Measurements from ENCODE around the gene NCBP1. TPM values are rescaled to one million over a fixed set of nuclear protein-coding genes. Genes with fewer than 3 reads are reported as not detected.
"Not testable (repeated sequence)": the region's sequence is repeated elsewhere in the genome, so short reads cannot be mapped to it uniquely, and the experiment has no call there.

NCBP1 gene
- total RNA-seq: 44.0 and 47.2 TPM in 2 replicates

GRCh38 chr9:97632985-97633858, at the start of gene NCBP1, which contains the start of gene TSTD2:
NCBP1 (plus strand) TSS chr9:97633821; CDS start chr9:97633882, 61 bp downstream.
TSTD2 (minus strand) TSS chr9:97633368; CDS start chr9:97627562, 5,806 bp downstream.
- intact Hi-C loops (cut with micrococcal nuclease): loop anchor here (1.0 to 5.0 kb wide), 11 partner anchors 18 to 1215 kb away; partner anchors contain the start of genes ANP32B, NANS, TBC1D2 and TRMO

GRCh38 chr9:97584778-97585177, 48.8 kb upstream of the NCBP1 start:
- intact Hi-C loops (cut with micrococcal nuclease): not testable (repeated sequence)

- intact Hi-C loops (cut with micrococcal nuclease): not testable (repeated sequence)
These were observed 46.7 kb upstream of the NCBP1 start for GRCh38 chr9:97586909-97587308.

GRCh38 chr9:97591535-97591934, 42.1 kb upstream of the NCBP1 start:
- intact Hi-C loops (cut with micrococcal nuclease): no loop called here

DNA sequence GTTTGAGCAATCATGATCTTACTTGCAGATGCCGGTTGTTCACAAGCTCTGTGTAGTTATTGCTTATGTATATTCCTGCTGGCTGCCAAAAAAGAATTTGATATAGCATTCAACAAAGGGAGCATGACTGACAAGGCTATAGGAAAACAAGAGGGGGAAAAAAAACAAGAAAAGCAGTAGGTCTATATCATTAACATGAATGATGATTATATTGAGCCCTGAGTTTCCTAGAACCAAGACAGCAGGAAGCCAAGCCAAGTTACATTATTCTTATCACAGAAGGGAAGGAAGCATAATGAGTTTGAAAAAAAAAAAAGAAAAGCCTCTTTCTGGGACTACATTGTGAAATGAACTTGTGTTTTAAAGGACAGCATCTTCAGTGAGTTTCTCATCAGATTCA, 41.5 kb upstream of the NCBP1 start:
- intact Hi-C loops (cut with micrococcal nuclease): no loop called here

DNA sequence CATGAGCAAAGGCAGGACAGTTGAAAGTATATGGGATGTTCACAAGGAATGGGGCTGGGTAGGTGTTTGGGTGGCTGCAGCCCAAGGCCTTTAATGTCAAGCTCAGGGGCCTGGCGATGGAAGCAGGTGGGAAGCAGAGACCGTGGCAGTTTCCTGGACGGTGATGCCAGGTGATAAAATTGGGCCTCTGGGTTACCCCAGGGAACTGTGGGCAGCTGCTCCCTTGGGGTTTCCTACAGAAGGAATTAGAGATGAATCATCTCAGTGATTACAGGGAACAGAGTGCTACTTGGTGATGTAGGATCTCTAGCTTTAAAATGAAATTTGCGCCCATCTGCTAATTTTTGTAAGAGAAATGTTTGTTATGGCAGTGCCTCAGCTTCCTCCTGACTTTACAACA, 39.7 kb upstream of the NCBP1 start:
- intact Hi-C loops (cut with micrococcal nuclease): no loop called here

GRCh38 chr9:97594381-97594921, 39.2 kb upstream of the NCBP1 start:
- intact Hi-C loops (cut with micrococcal nuclease): no loop called here

- intact Hi-C loops (cut with micrococcal nuclease): no loop called here
These were observed 36.7 kb upstream of the NCBP1 start for GRCh38 chr9:97596906-97597305.

GRCh38 chr9:97598461-97599288, 34.9 kb upstream of the NCBP1 start:
- intact Hi-C loops (cut with micrococcal nuclease): loop anchor here (1.0 to 2.0 kb wide), 4 partner anchors 130 to 742 kb away; no protein-coding TSS in a partner anchor

DNA sequence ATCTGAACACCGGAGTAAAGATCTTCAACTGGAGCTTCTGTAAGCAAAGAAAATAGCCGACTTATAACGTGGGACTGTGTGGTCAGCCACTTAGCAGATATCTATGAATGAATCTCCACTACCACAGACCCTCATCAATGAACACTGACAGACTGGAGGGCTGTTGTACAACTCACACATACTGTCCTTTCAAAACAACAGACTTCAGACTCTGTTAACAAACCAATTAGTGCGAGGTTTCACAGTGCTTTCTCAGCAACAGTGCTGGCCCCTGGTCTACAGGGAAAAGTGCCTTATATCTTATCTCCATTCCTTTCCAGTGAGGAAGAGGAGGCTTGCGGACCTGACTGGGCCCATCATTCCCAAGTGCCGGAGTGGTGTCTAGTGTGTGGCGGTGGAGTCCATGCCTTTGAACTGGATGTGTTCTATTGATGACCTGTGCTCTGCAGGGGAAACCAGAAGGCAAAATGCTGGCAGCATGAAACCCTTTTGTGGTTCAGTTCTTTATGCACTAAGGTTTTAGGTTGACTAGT, 34.2 kb upstream of the NCBP1 start:
- intact Hi-C loops (cut with micrococcal nuclease): loop anchor here (2.0 kb wide), 1 partner anchor 743 kb away; no protein-coding TSS in a partner anchor

- intact Hi-C loops (cut with micrococcal nuclease): no loop called here
These were observed 32.9 kb upstream of the NCBP1 start for GRCh38 chr9:97600531-97601227.

DNA sequence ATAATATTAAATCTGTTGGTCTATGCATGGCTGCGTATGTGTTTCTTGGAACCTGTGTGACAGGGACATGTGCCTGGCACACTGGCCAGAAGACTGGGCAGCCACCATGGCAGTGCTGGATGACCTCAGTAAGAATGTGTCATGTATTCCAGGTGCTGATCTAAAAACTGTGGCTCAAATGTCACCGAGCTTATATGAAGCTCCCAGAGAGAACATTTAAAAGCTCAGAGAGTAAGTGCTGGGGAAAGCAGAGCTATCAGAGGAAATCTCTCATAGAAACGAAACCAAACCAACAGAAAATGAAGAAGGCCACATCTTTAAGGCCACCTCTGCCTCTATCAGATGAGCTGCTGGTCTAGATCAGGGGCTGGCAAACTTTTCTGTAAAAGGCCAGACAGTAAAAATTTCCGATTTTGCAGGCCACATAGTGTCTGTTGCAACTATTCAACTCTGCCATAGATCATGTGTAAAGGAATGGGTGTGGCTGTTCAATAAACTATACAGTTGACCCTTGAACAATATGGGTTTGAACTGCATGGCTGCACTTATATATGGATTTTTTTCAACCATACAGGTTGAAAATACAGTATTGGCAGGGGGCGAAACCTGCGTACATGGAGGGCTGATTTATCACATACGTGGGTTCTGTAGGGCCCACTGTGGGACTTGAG, 32.3 kb upstream of the NCBP1 start:
- intact Hi-C loops (cut with micrococcal nuclease): no loop called here

DNA sequence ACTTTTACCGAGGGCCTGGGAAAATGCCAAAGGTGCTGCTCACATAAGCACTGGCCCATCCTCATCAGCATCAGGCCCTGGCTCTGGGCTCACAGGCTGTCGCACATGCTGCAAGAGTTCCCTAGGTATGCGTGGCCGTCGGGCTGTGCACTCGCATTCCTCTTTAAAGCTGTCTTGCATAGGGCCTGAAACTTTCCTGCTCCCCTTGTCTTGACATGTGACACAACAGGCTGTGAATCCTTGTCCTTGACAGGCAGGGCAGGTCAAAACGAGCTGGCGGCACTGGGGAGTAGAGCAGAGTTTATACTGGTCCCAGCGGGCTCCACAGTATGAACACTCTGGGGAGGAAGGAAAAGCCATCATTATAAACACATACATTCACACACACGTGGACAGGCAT, 31.2 kb upstream of the NCBP1 start:
- intact Hi-C loops (cut with micrococcal nuclease): no loop called here

DNA sequence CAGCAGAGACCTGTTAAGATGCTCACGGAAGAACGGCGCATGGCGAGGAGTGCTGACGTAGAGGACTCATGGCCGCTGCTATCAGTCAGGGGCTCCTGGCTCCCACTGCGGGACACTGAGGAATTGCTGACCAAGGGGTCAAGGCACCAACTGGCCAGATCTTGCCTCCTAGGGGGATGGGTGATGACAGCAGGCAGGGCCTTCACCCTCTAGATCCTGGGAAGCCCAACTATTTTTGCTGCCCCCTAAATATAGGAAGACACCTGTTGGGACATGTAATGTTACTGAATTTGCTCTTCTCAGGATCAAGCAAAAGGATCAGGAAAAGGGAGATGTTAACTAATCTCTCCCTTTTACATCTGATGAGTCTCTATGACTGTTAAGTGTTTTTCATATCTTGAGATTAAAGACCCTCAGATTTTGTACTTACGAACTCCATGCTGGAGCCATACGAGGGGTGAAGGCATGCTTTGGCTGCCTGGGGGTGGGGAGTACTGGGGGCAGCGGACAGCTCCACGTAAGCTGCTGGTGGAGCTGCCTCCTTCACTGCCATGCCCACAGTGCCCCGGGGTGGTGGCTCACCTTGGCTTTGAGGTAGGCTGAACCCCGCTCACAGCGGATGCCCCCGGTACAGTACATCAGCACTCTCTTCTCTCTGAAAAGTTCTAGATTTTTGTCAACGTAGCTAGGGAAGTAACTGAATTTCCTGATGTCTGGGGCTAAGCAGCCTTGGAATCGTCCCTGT, 28.5 kb upstream of the NCBP1 start:
- intact Hi-C loops (cut with micrococcal nuclease): no loop called here

DNA sequence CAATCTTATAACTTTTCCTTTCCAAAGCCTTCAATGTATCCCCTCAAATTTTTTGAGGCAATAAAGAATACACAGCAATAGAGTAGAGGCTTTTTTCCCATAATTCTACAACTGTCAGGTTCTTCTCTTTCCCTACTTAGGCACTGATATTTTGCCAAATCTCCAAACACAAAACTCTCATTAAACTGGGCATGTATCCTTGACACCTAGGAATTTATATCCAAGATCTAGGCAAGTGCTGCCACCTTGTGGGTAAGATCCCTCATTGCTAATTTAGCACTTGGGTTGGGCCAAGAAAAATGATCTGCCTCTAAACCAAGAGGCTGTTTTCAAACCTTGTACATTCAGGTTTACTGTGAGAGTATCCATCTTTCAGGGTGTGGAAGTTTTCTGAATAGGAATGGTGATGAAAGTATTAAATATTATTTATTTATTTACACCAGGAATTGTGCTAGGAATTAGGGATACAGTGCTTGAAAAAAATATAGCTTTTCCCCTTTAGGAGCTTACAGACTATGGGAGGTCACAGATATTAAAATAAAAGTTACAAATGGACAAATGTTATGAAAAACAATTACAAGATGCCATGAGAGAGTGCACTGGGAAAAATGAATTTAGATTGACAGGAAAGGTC, 18.1 kb upstream of the NCBP1 start:
- intact Hi-C loops (cut with micrococcal nuclease): loop anchor here (1.0 to 5.0 kb wide), 5 partner anchors 17 to 758 kb away; partner anchors contain the start of genes NCBP1 and TSTD2

DNA sequence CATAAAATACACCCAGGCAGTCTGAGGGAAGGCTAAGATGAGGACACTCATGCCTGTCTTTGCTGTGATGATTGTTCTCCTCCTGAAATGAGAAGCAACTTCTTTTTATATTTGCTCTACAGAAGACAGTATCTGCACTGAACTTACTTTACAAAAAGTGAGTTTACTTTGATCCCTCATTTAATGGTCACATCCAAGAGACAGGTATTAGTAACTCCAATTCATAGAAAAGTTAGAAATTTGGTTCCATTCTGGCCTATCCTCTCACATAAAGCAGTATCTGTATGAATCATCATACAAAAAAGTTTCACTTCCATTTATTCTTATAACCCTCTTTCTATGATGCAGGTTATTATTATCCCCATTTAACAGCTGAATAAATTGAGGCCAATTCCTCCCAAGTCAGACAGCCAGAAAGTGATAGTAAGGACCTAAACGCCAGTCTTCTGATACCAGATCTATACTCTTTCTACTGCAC, 15.6 kb upstream of the NCBP1 start:
- intact Hi-C loops (cut with micrococcal nuclease): loop anchor here (5.0 kb wide), 2 partner anchors 151 to 761 kb away; no protein-coding TSS in a partner anchor

- intact Hi-C loops (cut with micrococcal nuclease): not testable (repeated sequence)
These were observed 13.6 kb upstream of the NCBP1 start for GRCh38 chr9:97620063-97620462.

DNA sequence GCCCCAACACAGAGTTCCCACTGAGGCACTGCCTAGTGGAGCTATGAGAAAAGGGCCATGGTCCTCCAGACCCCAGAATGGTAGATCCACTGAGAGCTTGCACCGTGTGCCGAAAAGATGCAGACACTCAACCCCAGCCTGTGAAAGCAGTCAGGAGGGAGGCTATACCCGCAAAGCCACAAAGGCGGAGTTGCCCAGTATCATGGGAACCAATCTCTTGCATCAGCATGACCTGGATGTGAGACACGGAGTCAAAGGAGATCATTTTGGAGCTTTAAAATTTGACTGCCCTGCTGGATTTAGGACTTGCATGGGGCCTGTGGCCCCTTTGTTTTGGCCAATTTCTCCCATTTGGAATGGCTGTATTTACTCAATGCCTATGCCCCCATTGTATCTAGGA, 11.1 kb upstream of the NCBP1 start:
- intact Hi-C loops (cut with micrococcal nuclease): not testable (repeated sequence)

GRCh38 chr9:97623946-97624345, 9.7 kb upstream of the NCBP1 start:
- intact Hi-C loops (cut with micrococcal nuclease): no loop called here
